ENCODE results near the gene ALK. TPM values are rescaled to one million over a fixed set of nuclear protein-coding genes. Genes with fewer than 3 reads are reported as not detected.

The ALK gene
- polyA plus RNA-seq, 2 of the 4 experiments (the other 2 are of a cell fraction) = not detected

DNA sequence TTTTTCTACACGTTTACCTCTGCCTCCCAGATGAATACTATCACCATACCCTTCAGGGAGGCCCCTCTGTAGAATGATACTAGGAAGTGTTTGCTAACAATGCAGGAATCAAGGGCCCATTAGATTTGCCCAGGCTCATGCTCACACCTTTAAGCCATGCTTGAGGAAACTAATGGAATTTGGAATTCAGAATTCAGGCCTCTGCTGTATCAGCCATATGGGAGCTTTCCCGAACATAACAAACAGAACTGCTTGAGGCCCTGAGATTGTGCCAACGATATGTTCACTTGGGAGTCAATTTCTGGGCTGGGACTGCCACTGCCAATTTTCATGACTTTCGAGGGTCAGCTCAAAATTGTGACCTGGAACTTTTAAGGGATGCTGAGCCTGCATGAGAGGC lies 523.7 kb downstream of the ALK start (continued):
- TF ChIP-seq KDM5A (IDR thresholded peaks at IDR 0.05) (no peak), HEYL (CRISPR knock-in tag; IDR thresholded peaks at IDR 0.05) (no peak)

DNA sequence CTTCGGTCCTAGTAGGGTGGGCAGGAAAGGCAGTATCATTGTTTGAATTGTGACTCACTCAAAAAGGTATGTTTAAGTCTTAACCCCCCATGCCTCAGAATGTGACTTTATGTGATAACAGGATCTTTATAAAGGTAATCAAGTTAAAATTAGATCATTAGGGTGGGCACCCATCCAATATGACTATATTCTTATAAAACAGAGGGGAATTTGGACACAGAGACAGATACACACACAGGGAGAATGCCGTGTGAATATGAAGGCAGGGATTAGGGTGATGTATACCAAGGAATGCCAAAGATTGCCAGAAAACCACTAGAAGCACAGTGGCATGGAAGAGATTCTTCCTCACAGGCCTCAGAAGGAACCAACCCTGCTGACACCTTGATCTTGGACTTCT lies 524.3 kb downstream of the ALK start:
- CTCF ChIA-PET = interaction anchor here (1.2 kb wide), 1 partner anchor 8 kb away, joined by 3 read pairs; no protein-coding TSS in a partner anchor
- 8% methylated on average over 2 of the region's 2 CpGs for WGBS (ENCODE audit: missing lambda C conversion rate)
- POLR2A ChIA-PET = no interaction called here
- ATAC-seq (no peak), DNase-seq (ENCODE audit: low read depth in 1 of 2, low spot score in 1 of 2) (no peak), FAIRE-seq (no peak)
- Histone ChIP-seq H3K9me3 (no peaks in the 10 kb centered on the region), H3K4me1 (no peaks in the 10 kb centered on the region), H3K4me3 (no peak overlapping the region), H3K27ac (no peak overlapping the region), H3K4me2 (no peak overlapping the region)
- no peak for TF ChIP-seq RCOR1 (IDR thresholded peaks at IDR 0.05; ENCODE audit: low read depth, low read length)
- TF ChIP-seq, protein P1, sequence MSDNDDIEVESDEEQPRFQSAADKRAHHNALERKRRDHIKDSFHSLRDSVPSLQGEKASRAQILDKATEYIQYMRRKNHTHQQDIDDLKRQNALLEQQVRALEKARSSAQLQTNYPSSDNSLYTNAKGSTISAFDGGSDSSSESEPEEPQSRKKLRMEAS (IDR thresholded peaks at IDR 0.05) = no peak

DNA sequence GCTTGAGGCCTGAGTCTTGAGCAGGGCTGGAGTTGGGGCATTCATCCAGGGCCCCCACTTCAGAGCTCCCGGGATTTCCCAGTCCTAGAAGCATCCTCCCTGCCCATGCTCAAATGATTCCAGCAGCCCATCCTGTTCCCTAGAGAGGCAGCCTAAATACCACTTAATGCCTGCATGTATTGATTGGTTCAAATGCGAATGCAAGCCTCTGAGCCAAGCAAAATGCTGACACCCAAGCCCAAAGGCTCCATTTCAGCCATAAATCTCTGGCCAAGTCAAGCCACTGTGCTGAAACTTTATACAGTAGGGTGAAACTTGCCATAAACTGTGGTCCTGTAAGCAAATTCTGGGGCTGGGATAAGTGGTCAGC lies 526.4 kb downstream of the ALK start:
- ChIA-PET POLR2A (no interaction called here), CTCF (no interaction called here)
- Histone ChIP-seq H3K4me3 (no peak overlapping the region), H3K27ac (no peak overlapping the region), H3K9me3 (no peaks in the 10 kb centered on the region), H3K4me1 (no peaks in the 10 kb centered on the region), H3K4me2 (no peak overlapping the region)
- TF ChIP-seq TFCP2L1 (CRISPR knock-in tag; IDR thresholded peaks at IDR 0.05) (no peak), RARB (CRISPR knock-in tag; IDR thresholded peaks at IDR 0.05) (no peak), HDAC2 (IDR thresholded peaks at IDR 0.05) (no peak), RAD21 (conservative IDR thresholded peaks at IDR 0.05 in 1 of 2, IDR thresholded peaks at IDR 0.05 in 1 of 2) (no peak), FOSB (CRISPR knock-in tag; IDR thresholded peaks at IDR 0.05) (no peak), EHMT2 (IDR thresholded peaks at IDR 0.05; ENCODE audit: low read depth) (no peak), FOSL2 (IDR thresholded peaks at IDR 0.05) (no peak), FOSL2 (CRISPR knock-in tag; IDR thresholded peaks at IDR 0.05) (no peak), ZFP36 (IDR thresholded peaks at IDR 0.05; ENCODE audit: borderline replicate concordance, partially characterized antibody) (no peak), ZC3H11A (IDR thresholded peaks at IDR 0.05) (no peak), EHF (CRISPR knock-in tag; IDR thresholded peaks at IDR 0.05) (no peak)
- TF ChIP-seq, protein P2, sequence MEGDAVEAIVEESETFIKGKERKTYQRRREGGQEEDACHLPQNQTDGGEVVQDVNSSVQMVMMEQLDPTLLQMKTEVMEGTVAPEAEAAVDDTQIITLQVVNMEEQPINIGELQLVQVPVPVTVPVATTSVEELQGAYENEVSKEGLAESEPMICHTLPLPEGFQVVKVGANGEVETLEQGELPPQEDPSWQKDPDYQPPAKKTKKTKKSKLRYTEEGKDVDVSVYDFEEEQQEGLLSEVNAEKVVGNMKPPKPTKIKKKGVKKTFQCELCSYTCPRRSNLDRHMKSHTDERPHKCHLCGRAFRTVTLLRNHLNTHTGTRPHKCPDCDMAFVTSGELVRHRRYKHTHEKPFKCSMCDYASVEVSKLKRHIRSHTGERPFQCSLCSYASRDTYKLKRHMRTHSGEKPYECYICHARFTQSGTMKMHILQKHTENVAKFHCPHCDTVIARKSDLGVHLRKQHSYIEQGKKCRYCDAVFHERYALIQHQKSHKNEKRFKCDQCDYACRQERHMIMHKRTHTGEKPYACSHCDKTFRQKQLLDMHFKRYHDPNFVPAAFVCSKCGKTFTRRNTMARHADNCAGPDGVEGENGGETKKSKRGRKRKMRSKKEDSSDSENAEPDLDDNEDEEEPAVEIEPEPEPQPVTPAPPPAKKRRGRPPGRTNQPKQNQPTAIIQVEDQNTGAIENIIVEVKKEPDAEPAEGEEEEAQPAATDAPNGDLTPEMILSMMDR (IDR thresholded peaks at IDR 0.05) = no peak
- ATAC-seq (no peak), FAIRE-seq (no peak), DNase-seq (ENCODE audit: low read depth in 1 of 2, low spot score in 1 of 2) (no peak)
- 0% methylated on average over 2 of the region's 2 CpGs for WGBS (ENCODE audit: missing lambda C conversion rate)

DNA sequence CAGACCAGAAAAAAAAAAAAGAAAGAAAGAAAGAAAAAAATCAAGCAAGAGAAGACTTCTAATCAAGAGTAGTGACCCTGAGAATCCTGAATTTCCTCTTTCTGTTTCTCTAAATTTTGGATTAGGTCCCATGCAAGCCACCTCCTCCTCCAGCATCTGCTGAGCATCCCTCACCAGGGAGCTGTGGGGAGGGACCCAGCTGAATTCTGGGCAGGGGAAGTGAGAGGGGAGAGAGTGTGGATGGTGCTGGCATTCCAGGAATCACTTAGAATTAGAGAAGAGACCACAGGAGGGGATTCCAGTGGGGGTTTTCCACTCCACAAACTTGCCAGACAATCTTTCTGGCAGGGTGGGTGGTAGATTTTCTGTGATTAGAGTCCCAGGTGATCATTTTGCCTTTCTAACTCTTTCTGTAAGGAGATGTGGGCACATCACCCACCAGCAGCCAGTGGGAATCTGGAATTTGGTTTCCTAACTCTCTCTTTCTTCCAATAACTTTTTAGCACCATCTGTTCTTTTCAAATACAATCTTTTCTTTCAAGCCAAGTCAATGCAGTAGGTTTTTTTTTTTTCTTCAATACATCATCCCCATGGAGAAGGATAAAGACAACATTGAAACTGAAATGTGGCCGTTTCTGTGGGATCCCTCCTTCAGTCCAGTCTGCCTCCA lies 526.9 kb downstream of the ALK start:
- no peak overlapping the region for H3K27ac ChIP-seq
- CTCF ChIA-PET = no interaction called here
- H3K9me3 ChIP-seq = no peaks in the 10 kb centered on the region
- H3K4me2 ChIP-seq = no peak overlapping the region
- H3K4me3 ChIP-seq = no peak overlapping the region
- POLR2A ChIA-PET = no interaction called here
- ATAC-seq (no peak), DNase-seq (ENCODE audit: low read depth in 1 of 2, low spot score in 1 of 2) (no peak), FAIRE-seq (no peak)
- TF ChIP-seq ESRRA (IDR thresholded peaks at IDR 0.05; ENCODE audit: borderline replicate concordance, low read length) = no peak
- no peak for TF ChIP-seq HEYL (CRISPR knock-in tag; IDR thresholded peaks at IDR 0.05)
- TF ChIP-seq, protein P1 (IDR thresholded peaks at IDR 0.05) = no peak
- TF ChIP-seq NFE2L2 (conservative IDR thresholded peaks at IDR 0.05; ENCODE audit: low read length) = no peak
- no peak for TF ChIP-seq MYC (IDR thresholded peaks at IDR 0.05; ENCODE audit: borderline replicate concordance, low read length)
- TF ChIP-seq RNF2 (IDR thresholded peaks at IDR 0.05; ENCODE audit: borderline replicate concordance, low read depth) = no peak
- TF ChIP-seq, protein P3, sequence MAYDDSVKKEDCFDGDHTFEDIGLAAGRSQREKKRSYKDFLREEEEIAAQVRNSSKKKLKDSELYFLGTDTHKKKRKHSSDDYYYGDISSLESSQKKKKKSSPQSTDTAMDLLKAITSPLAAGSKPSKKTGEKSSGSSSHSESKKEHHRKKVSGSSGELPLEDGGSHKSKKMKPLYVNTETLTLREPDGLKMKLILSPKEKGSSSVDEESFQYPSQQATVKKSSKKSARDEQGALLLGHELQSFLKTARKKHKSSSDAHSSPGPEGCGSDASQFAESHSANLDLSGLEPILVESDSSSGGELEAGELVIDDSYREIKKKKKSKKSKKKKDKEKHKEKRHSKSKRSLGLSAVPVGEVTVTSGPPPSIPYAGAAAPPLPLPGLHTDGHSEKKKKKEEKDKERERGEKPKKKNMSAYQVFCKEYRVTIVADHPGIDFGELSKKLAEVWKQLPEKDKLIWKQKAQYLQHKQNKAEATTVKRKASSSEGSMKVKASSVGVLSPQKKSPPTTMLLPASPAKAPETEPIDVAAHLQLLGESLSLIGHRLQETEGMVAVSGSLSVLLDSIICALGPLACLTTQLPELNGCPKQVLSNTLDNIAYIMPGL (CRISPR knock-in tag; IDR thresholded peaks at IDR 0.05; ENCODE audit: borderline replicate concordance) = no peak
- no peak for TF ChIP-seq RAD21 (conservative IDR thresholded peaks at IDR 0.05 in 1 of 2, IDR thresholded peaks at IDR 0.05 in 1 of 2)
- TF ChIP-seq GATA3 (IDR thresholded peaks at IDR 0.05; ENCODE audit: borderline replicate concordance) = no peak
- TF ChIP-seq ZC3H11A (IDR thresholded peaks at IDR 0.05) = no peak
- no peaks in the 10 kb centered on the region for H3K4me1 ChIP-seq
- WGBS (ENCODE audit: missing lambda C conversion rate) = 3% methylated on average over 1 of the region's 1 CpG

All from A549 (cell line).